ENCODE results near the gene RAB33B.

DNA sequence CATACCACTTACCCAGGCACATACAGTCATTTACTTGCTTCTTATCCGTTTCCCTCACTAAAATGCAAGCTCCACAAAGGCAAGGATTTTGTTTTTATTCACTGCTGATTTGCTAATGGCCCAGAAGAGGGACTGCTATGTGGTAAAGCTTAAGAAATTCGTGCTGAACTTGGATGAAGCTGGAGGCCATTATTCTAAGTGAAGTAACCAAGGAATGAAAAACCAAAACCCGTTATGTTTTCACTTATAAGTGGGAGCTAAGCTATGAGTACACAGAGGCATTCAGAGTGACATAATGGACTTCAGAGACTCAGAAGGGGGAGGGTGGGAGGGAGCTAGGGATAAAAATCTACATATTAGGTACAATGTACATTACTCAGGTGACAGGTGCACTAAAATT lies 47.2 kb downstream of the RAB33B start:
- TF ChIP-seq, protein P1, sequence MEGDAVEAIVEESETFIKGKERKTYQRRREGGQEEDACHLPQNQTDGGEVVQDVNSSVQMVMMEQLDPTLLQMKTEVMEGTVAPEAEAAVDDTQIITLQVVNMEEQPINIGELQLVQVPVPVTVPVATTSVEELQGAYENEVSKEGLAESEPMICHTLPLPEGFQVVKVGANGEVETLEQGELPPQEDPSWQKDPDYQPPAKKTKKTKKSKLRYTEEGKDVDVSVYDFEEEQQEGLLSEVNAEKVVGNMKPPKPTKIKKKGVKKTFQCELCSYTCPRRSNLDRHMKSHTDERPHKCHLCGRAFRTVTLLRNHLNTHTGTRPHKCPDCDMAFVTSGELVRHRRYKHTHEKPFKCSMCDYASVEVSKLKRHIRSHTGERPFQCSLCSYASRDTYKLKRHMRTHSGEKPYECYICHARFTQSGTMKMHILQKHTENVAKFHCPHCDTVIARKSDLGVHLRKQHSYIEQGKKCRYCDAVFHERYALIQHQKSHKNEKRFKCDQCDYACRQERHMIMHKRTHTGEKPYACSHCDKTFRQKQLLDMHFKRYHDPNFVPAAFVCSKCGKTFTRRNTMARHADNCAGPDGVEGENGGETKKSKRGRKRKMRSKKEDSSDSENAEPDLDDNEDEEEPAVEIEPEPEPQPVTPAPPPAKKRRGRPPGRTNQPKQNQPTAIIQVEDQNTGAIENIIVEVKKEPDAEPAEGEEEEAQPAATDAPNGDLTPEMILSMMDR (IDR thresholded peaks at IDR 0.05; ENCODE audit: low read length) = no peak
- TF ChIP-seq EZH2 (optimal IDR thresholded peaks at IDR 0.05; ENCODE audit: low read depth, low read length) (no peak), EZH2phosphoT487 (IDR thresholded peaks at IDR 0.05; ENCODE audit: low read length) (no peak)

Data from MM.1S (cell line).